ENCODE measurements around the gene SYTL2.

DNA sequence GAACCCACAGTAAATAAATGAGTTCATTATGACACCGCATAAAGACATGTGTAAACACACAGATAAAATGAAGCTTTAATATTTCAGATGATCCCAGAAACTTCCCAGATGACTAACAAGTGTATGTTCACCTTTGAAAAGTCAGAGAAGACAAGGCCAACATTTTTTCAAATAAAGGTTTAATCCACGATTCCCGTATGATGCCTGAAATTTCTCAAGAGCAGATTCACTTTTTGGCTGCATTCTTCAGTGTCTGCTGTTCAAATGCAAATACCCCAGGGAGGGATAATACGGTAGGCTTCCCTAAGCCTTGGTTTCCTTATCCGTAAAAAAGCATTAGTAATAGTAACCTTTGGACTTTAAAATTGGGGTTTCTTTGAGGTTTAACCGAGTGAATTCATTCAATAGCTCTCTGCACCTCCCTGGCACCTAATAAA, 62.5 kb downstream of the SYTL2 start:
- TF ChIP-seq, protein P1, sequence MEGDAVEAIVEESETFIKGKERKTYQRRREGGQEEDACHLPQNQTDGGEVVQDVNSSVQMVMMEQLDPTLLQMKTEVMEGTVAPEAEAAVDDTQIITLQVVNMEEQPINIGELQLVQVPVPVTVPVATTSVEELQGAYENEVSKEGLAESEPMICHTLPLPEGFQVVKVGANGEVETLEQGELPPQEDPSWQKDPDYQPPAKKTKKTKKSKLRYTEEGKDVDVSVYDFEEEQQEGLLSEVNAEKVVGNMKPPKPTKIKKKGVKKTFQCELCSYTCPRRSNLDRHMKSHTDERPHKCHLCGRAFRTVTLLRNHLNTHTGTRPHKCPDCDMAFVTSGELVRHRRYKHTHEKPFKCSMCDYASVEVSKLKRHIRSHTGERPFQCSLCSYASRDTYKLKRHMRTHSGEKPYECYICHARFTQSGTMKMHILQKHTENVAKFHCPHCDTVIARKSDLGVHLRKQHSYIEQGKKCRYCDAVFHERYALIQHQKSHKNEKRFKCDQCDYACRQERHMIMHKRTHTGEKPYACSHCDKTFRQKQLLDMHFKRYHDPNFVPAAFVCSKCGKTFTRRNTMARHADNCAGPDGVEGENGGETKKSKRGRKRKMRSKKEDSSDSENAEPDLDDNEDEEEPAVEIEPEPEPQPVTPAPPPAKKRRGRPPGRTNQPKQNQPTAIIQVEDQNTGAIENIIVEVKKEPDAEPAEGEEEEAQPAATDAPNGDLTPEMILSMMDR (conservative IDR thresholded peaks at IDR 0.05; ENCODE audit: low read depth in 2 of 2): no peak
- TF ChIP-seq, protein P2, sequence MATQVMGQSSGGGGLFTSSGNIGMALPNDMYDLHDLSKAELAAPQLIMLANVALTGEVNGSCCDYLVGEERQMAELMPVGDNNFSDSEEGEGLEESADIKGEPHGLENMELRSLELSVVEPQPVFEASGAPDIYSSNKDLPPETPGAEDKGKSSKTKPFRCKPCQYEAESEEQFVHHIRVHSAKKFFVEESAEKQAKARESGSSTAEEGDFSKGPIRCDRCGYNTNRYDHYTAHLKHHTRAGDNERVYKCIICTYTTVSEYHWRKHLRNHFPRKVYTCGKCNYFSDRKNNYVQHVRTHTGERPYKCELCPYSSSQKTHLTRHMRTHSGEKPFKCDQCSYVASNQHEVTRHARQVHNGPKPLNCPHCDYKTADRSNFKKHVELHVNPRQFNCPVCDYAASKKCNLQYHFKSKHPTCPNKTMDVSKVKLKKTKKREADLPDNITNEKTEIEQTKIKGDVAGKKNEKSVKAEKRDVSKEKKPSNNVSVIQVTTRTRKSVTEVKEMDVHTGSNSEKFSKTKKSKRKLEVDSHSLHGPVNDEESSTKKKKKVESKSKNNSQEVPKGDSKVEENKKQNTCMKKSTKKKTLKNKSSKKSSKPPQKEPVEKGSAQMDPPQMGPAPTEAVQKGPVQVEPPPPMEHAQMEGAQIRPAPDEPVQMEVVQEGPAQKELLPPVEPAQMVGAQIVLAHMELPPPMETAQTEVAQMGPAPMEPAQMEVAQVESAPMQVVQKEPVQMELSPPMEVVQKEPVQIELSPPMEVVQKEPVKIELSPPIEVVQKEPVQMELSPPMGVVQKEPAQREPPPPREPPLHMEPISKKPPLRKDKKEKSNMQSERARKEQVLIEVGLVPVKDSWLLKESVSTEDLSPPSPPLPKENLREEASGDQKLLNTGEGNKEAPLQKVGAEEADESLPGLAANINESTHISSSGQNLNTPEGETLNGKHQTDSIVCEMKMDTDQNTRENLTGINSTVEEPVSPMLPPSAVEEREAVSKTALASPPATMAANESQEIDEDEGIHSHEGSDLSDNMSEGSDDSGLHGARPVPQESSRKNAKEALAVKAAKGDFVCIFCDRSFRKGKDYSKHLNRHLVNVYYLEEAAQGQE (IDR thresholded peaks at IDR 0.05; ENCODE audit: unreplicated experiment): no peak
- TF ChIP-seq EZH2 (IDR thresholded peaks at IDR 0.05; ENCODE audit: low read depth, unreplicated experiment) (no peak), CREB1 (CRISPR knock-in tag; IDR thresholded peaks at IDR 0.05; ENCODE audit: low read depth) (no peak), JUNB (IDR thresholded peaks at IDR 0.05; ENCODE audit: unreplicated experiment) (no peak), POLR2AphosphoS5 (IDR thresholded peaks at IDR 0.05; ENCODE audit: low read depth) (no peak)

Measured in GM23338 (cell line).